Activated T-cell treated with anti-CD3 and anti-CD28 coated beads, Interleukin-2, amount 50 U/mL, for 72 hours (primary cell): ENCODE measurements around the gene CNTN2. TPM values are rescaled to one million over a fixed set of nuclear protein-coding genes. Genes with fewer than 3 reads are reported as not detected.

Source experiments
- ATAC-seq, 2 donors: fragments of 150-1000 bp; cut with Tn5 transposase; replicated peaks in 1 of 2; 2 replicates each; pipeline ENCODE4 v1.10.0; 2021; ENCODE audit warnings: moderate library complexity in 2 of 2, mild to moderate bottlenecking in 1 of 2
- DNase-seq, 2 donors: peaks; one replicate each; pipeline ENCODE4 v3.0.0; 2021 to 2022; ENCODE audit warnings: mixed read lengths in 1 of 2
- H3K27ac Mint-ChIP-seq: one replicate; pipeline ENCODE4 v1.8.0; 2022; ENCODE audit warnings: mild to moderate bottlenecking, moderate library complexity, mixed read lengths
- H3K27me3 Mint-ChIP-seq: one replicate; pipeline ENCODE4 v1.8.0; 2022; ENCODE audit warnings: low read depth, mixed read lengths
- H3K36me3 Mint-ChIP-seq, 2 donors: one replicate each; pipeline ENCODE4 v1.8.0; 2022; ENCODE audit warnings: mixed read lengths in 2 of 2, mild to moderate bottlenecking in 1 of 2; ENCODE audit not compliant: insufficient read depth in 2 of 2
- H3K4me1 Mint-ChIP-seq: one replicate; pipeline ENCODE4 v1.8.0; 2022; ENCODE audit warnings: low read depth, mixed read lengths
- H3K4me3 Mint-ChIP-seq, 2 donors: one replicate each; pipeline ENCODE4 v1.8.0; 2022; ENCODE audit warnings: mild to moderate bottlenecking in 2 of 2, mixed read lengths in 2 of 2, moderate library complexity in 2 of 2
- H3K9me3 Mint-ChIP-seq, 2 donors: one replicate each; pipeline ENCODE4 v1.8.0; 2022; ENCODE audit warnings: mixed read lengths in 2 of 2
- total RNA-seq, 2 donors: library from RNA; stranded (reverse); gene quantifications; one replicate each; pipeline ENCODE4 v1.2.3, GENCODE V29; 2022

CNTN2 gene
- total RNA-seq, 2 donors from 2014 or later: not detected

DNA sequence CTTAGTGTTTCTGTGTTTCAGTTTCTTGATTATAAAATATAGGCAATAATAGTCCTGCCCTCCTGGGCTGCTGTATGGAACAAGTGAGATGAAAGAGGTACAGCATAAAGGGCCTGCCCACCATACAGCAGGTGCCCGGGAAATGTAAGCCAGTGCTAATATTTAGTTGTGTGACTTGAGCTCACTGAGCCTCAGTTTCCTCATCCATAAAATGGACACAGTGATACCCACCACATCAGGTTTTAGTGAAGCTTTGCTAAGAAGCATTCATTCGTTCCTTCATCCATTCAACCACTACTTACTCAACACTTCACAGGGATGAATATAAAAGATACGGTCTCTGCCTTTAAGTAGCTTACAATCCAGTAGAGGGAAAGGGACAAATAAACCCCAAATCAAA, 19.9 kb downstream of the CNTN2 start:
- no peaks in the 10 kb centered on the region for H3K36me3 Mint-ChIP-seq
- H3K4me3 Mint-ChIP-seq: no peak overlapping the region

GRCh38 chr1:205064301-205064700, 21.3 kb downstream of the CNTN2 start:
- DNase-seq: no peak
- Mint-ChIP-seq H3K4me1 (no peaks in the 10 kb centered on the region), H3K27me3 (no peaks in the 10 kb centered on the region), H3K36me3 (no peaks in the 10 kb centered on the region), H3K27ac (no peak overlapping the region), H3K4me3 (no peak overlapping the region), H3K9me3 (no peaks in the 10 kb centered on the region)
- ATAC-seq: no peak

More for the DNA sequence above, 19.9 kb downstream of the CNTN2 start:
- DNase-seq (no peak), ATAC-seq (no peak)
- Mint-ChIP-seq H3K9me3 (no peaks in the 10 kb centered on the region), H3K27ac (no peak overlapping the region), H3K4me1 (no peaks in the 10 kb centered on the region), H3K27me3 (no peaks in the 10 kb centered on the region)

GRCh38 chr1:205064741-205065316, 21.8 kb downstream of the CNTN2 start:
- no peaks in the 10 kb centered on the region for H3K36me3 Mint-ChIP-seq
- DNase-seq (no peak), ATAC-seq (no peak)
- H3K9me3 Mint-ChIP-seq: no peaks in the 10 kb centered on the region
- no peak overlapping the region for H3K27ac Mint-ChIP-seq
- no peaks in the 10 kb centered on the region for H3K27me3 Mint-ChIP-seq
- no peaks in the 10 kb centered on the region for H3K4me1 Mint-ChIP-seq
- H3K4me3 Mint-ChIP-seq: no peak overlapping the region

DNA sequence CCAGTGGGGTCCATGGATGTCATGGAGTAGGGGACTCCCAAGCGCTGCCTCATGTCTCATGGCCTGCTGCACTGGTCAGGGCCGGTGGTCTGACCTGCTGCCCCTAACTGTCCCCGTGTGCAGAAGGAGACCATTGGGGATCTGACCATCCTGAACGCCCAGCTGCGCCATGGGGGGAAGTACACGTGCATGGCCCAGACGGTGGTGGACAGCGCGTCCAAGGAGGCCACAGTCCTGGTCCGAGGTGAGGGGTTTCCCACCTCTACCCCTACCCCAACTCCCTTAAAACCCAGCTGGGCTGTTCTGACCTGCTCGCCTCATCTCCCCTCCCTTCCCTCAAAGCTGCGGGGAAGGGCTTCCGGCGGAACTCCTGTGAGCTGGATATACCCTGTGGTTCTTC, 22.7 kb downstream of the CNTN2 start:
- ATAC-seq (no peak), DNase-seq (no peak)
- Mint-ChIP-seq H3K27ac (no peak overlapping the region), H3K27me3 (no peaks in the 10 kb centered on the region), H3K4me3 (no peak overlapping the region), H3K36me3 (no peaks in the 10 kb centered on the region), H3K9me3 (no peaks in the 10 kb centered on the region), H3K4me1 (no peaks in the 10 kb centered on the region)

DNA sequence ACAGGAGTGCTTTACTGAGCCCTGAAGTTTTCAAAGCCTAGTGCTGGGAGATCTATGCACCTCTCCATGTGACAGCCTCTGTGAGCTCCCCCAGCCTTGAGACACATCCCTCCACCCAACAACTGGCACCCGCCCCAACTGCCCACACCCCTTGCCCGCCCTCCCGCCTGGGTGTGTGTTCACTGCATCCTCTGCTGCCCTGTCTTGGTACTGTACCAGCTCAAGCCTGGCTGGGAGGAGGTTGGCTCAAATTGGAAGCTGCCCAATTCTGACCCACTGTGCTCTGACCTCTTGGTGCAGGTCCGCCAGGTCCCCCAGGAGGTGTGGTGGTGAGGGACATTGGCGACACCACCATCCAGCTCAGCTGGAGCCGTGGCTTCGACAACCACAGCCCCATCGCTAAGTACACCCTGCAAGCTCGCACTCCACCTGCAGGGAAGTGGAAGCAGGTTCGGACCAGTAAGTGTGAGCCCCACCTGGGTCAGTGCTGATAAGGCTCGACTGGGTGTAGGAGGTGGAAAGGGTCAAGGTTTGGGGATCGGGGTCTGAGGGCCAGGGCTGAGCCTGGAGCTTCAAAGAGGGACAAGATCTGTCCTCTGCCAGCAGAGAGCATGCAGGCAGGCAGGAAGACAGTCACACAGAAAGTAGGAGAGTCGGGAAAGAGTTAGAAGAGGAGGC, 23.3 kb downstream of the CNTN2 start:
- H3K27ac Mint-ChIP-seq: no peak overlapping the region
- no peaks in the 10 kb centered on the region for H3K9me3 Mint-ChIP-seq
- H3K4me1 Mint-ChIP-seq: no peaks in the 10 kb centered on the region
- H3K36me3 Mint-ChIP-seq: no peaks in the 10 kb centered on the region
- DNase-seq (no peak), ATAC-seq (no peak)
- H3K4me3 Mint-ChIP-seq: no peak overlapping the region
- no peaks in the 10 kb centered on the region for H3K27me3 Mint-ChIP-seq

DNA sequence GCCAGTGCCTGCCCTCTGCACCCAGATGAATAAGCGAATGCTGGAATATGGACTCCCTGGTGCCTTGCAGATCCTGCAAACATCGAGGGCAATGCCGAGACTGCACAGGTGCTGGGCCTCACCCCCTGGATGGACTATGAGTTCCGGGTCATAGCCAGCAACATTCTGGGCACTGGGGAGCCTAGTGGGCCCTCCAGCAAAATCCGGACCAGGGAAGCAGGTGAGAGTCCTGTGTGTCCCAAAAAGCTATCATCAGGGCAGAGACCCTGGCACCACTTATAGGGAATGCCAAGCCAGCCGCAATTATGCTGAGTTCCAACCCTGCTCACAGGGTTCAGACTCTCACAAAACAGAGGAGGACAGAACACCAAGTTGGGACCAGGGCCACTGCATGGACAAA, 24.0 kb downstream of the CNTN2 start:
- ATAC-seq: no peak
- Mint-ChIP-seq H3K27me3 (no peaks in the 10 kb centered on the region), H3K4me1 (no peaks in the 10 kb centered on the region), H3K36me3 (no peaks in the 10 kb centered on the region), H3K4me3 (no peak overlapping the region), H3K9me3 (no peaks in the 10 kb centered on the region), H3K27ac (no peak overlapping the region)
- DNase-seq: no peak

- DNase-seq (no peak), ATAC-seq (no peak)
- no peak overlapping the region for H3K4me3 Mint-ChIP-seq
- H3K36me3 Mint-ChIP-seq: no peaks in the 10 kb centered on the region
- H3K9me3 Mint-ChIP-seq: no peaks in the 10 kb centered on the region
- H3K27ac Mint-ChIP-seq: no peak overlapping the region
- H3K27me3 Mint-ChIP-seq: no peaks in the 10 kb centered on the region
- no peaks in the 10 kb centered on the region for H3K4me1 Mint-ChIP-seq
These were observed 25.0 kb downstream of the CNTN2 start for GRCh38 chr1:205068001-205068400.

GRCh38 chr1:205068457-205069040, 25.5 kb downstream of the CNTN2 start:
- H3K9me3 Mint-ChIP-seq: no peaks in the 10 kb centered on the region
- ATAC-seq (no peak), DNase-seq (no peak)
- no peaks in the 10 kb centered on the region for H3K4me1 Mint-ChIP-seq
- H3K27me3 Mint-ChIP-seq: no peaks in the 10 kb centered on the region
- no peak overlapping the region for H3K27ac Mint-ChIP-seq
- H3K36me3 Mint-ChIP-seq: no peaks in the 10 kb centered on the region
- H3K4me3 Mint-ChIP-seq: no peak overlapping the region

GRCh38 chr1:205069371-205070125, 26.5 kb downstream of the CNTN2 start:
- H3K36me3 Mint-ChIP-seq: no peaks in the 10 kb centered on the region
- no peaks in the 10 kb centered on the region for H3K9me3 Mint-ChIP-seq
- no peak overlapping the region for H3K27ac Mint-ChIP-seq

GRCh38 chr1:205071028-205071409, 28.0 kb downstream of the CNTN2 start:
- DNase-seq (no peak), ATAC-seq (no peak)
- Mint-ChIP-seq H3K36me3 (no peaks in the 10 kb centered on the region), H3K4me3 (no peak overlapping the region), H3K27me3 (no peaks in the 10 kb centered on the region), H3K9me3 (no peaks in the 10 kb centered on the region), H3K4me1 (no peaks in the 10 kb centered on the region), H3K27ac (no peak overlapping the region)

More at GRCh38 chr1:205069371-205070125, 26.5 kb downstream of the CNTN2 start:
- DNase-seq: no peak
- Mint-ChIP-seq H3K4me3 (no peak overlapping the region), H3K4me1 (no peaks in the 10 kb centered on the region), H3K27me3 (no peaks in the 10 kb centered on the region)
- no peak for ATAC-seq

DNA sequence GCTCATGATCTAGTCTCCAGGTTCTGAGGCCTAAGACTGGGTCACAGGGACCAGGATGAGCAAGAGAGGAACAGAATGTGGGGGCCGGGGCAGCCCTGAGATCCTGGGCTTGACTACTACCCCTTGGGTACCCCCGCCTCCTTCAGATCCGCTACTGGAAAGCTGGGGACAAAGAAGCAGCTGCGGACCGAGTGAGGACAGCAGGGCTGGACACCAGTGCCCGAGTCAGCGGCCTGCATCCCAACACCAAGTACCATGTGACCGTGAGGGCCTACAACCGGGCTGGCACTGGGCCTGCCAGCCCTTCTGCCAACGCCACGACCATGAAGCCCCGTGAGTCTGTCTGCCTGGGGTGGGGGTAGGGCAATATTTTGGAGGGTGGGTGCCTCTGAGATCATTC, 28.8 kb downstream of the CNTN2 start:
- Mint-ChIP-seq H3K9me3 (no peaks in the 10 kb centered on the region), H3K4me3 (no peak overlapping the region), H3K4me1 (no peaks in the 10 kb centered on the region)

DNA sequence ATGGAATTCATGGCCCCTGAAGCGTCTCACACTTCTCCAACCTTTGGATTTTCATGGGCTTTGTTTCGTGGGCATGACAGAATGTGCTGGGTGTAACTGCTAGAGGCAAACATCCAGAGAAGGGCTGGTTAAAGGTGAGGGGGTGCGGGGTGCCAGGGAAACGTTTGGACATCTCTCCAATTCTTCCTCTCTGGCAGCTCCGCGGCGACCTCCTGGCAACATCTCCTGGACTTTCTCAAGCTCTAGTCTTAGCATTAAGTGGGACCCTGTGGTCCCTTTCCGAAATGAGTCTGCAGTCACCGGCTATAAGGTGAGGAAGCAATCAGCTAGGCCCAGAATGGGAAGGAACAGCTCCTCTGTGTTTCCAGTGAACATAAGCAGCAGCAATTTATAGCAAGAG, 29.3 kb downstream of the CNTN2 start:
- no peak for DNase-seq
- ATAC-seq: no peak
- Mint-ChIP-seq H3K4me1 (no peaks in the 10 kb centered on the region), H3K27ac (no peak overlapping the region), H3K27me3 (no peaks in the 10 kb centered on the region), H3K4me3 (no peak overlapping the region), H3K9me3 (no peaks in the 10 kb centered on the region), H3K36me3 (no peaks in the 10 kb centered on the region)

More for the DNA sequence above, 28.8 kb downstream of the CNTN2 start:
- ATAC-seq (no peak), DNase-seq (no peak)
- Mint-ChIP-seq H3K36me3 (no peaks in the 10 kb centered on the region), H3K27ac (no peak overlapping the region), H3K27me3 (no peaks in the 10 kb centered on the region)

- ATAC-seq: no peak
- no peak overlapping the region for H3K4me3 Mint-ChIP-seq
- H3K4me1 Mint-ChIP-seq: no peaks in the 10 kb centered on the region
- H3K9me3 Mint-ChIP-seq: no peaks in the 10 kb centered on the region
- no peak overlapping the region for H3K27ac Mint-ChIP-seq
- no peaks in the 10 kb centered on the region for H3K36me3 Mint-ChIP-seq
- H3K27me3 Mint-ChIP-seq: no peaks in the 10 kb centered on the region
- no peak for DNase-seq
These were observed 29.9 kb downstream of the CNTN2 start for GRCh38 chr1:205072881-205073280.
